ENCODE results near the gene KCNC1.

The KCNC1 gene

DNA sequence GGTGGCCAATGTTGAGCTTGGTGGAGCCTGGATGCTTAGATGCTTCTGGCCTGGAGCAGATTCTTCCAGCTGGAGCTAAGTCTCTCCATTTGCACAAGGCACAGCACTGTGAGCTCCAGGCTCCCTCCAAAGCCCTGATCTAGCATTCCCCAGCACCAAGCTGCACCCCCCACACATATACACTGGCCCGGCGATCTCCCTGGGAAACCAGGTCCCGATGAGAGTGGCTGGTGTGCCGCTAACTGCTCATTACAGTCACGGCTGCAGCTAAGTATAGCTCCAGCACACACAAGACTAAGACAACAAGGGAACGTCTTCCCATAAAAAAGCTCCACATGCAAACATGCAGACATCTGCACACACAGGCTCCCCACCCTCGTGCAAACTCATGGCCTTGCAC, 17.6 kb downstream of the KCNC1 start:
- DNase-seq (ENCODE audit: low read depth in 3 of 3, low spot score in 1 of 3) = no peak

DNA sequence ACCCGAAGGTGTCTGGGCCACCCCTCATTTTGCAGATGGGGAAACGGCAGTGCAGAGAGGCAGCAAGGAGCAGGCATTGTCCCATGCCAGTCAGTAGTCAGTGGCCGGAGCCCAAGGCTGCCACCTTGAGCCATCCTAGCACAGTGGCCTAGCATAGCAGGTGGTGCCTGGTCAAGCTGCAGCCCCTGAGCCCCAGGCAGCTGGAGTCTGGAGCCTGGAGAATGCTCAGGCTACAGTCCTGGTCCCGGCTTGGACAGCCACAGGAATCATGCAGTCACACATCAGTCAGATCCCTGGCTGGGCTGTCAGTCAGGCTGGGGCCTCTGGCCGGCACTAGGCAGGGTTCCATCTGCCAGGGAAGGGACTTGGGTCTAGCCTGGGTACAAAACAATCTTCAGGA, 18.6 kb downstream of the KCNC1 start:
- no peak for DNase-seq (ENCODE audit: low read depth in 3 of 3, low spot score in 1 of 3)

DNA sequence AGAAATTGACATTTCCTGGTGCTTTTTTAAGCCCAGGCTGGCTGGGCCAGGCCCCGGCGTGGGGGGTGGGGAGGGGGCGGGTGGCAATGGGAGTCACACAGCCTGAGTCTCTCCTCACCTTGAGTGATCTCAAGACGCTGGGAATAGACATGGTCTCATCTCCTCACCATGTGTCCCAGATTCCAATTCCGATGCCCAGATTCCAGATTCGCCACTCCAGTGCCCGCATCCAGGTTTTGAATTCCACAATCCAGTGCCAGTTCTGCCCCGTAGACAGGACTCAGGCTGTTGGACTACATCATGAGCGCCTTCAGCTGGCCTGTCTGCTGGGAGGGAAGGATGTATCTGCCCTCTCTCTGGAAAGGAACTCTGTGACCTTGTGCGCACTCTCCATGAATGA, 19.1 kb downstream of the KCNC1 start:
- no peak for DNase-seq (ENCODE audit: low read depth in 3 of 3, low spot score in 1 of 3)

DNA sequence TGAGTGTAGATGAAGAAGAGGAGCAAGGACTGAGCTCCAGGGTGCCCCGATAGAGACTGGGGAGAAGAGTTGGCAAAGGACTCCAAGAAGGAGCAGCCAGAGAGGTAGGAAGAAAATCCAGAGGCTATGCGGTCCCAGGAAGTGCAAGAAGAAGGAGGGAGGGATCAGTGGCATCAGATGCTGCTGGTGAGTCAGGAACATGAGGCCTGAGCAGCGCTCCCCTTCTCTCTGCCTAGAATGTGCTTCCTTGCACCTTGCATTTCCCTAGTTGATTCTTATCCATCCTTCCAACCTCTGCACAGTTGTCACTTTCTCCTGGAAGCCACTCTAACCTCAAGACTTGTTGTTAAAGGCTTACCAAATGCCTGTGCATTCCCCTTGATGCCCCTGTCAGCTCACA, 21.3 kb downstream of the KCNC1 start:
- no peak for DNase-seq (ENCODE audit: low read depth in 3 of 3, low spot score in 1 of 3)

DNA sequence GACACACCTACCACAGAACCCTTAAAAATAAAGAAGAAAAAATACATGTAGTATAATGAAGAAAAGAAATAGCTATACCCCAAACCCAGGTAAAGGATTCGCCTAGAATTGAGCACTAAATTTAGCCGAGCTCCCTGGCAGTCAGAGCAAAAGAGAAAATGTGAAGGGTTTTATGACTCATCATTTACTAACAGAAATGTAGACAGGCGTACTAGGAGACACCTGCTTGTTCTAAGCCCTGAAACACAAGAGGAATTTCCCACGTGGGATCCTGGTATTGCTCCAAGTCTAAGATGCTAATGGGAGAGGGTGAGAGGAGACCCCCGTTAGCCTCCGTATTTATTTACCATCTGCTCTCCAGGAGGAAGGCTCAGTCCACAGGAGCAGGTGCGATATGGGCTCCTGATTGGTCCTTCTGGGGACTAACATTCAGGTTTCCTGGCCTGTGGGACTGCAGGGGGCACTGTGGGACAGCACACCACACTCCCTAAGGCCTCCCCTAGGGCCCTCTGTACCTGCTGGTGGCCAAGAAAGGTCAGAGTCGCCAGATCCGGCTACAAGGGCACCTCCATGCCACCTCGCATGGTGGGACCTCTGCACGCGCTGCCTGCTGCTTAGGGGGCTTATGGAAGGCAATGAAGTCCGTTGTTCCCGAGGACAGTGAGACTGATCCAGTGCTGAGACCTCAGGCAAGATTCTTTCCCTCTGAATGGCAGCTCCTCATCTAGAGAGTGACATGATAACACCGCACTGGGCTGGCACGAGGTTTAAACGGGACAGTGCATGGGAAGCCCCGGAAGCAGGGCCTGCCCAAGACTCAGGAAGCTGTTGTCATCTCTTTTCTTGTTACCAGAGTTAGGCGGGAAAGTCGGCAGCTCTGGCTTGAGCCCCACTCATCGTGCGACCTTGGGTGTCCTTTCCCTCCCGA, 25.8 kb downstream of the KCNC1 start:
- no peak for DNase-seq (ENCODE audit: low read depth in 3 of 3, low spot score in 1 of 3)

DNA sequence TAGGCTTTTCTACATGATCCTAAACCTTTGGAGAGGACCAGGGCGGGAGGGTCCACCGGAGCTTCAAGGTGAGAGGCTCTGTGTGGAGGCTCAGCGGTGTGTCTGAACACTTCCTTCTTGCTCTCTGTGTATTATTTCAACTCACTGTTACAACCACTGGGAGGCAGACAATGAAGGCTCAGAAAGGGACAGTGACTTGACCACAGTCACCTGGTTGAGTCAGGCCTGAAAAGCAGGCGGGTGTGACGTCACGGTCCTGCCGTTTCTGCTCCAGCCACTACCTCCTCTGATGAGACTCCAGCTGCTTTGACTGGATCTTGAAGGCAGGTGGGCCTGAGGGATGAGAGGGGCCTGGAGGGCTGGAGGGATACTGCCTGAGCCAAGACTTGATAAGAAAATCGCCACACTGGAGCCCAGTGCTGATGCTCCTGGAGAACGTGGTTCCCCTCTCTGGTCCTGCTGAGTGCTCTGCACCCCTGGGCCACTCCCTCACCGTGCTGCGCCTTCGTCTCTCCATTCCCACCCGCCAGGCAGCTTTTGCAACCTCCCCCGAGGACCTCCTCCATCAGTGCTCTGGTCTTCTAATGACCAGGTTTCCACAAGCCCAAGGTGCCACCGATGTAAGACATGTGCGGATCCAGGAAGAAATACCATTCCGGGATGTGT, 27.9 kb downstream of the KCNC1 start:
- DNase-seq (ENCODE audit: low read depth in 3 of 3, low spot score in 1 of 3) = no peak

DNA sequence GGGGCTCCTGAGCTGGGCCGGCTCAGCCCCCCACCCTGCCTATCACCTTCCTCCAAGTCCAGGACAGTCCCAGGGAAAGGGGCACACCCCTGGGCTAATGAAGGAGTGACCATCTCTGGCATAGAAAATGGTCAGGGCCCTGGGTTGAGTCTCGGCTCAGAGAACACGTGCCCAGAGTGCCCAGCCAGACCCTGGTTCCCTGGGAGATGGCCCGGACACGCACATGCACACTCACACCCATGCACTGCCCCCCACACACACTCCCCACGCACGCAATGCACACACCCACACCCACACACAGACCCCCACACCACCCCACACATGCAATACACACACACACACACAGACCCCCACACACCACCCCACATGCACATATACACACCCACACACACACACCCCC, 28.7 kb downstream of the KCNC1 start:
- DNase-seq (ENCODE audit: low read depth in 3 of 3, low spot score in 1 of 3) = no peak

DNA sequence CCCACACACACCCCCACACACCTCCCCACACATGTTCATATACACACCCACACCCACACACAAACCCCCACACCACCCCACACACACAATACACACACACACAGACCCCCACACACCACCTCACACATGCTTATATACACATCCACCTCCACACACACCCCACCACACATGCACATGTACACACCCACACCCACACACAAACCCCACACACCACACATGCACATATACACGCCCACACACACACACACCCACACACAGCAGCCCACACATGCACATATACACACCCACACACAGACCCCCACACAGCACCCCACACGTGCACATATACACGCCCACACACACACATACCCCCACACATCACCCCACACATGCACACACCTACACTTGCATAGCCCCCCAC, 29.1 kb downstream of the KCNC1 start:
- DNase-seq (ENCODE audit: low read depth in 3 of 3, low spot score in 1 of 3) = no peak

DNA sequence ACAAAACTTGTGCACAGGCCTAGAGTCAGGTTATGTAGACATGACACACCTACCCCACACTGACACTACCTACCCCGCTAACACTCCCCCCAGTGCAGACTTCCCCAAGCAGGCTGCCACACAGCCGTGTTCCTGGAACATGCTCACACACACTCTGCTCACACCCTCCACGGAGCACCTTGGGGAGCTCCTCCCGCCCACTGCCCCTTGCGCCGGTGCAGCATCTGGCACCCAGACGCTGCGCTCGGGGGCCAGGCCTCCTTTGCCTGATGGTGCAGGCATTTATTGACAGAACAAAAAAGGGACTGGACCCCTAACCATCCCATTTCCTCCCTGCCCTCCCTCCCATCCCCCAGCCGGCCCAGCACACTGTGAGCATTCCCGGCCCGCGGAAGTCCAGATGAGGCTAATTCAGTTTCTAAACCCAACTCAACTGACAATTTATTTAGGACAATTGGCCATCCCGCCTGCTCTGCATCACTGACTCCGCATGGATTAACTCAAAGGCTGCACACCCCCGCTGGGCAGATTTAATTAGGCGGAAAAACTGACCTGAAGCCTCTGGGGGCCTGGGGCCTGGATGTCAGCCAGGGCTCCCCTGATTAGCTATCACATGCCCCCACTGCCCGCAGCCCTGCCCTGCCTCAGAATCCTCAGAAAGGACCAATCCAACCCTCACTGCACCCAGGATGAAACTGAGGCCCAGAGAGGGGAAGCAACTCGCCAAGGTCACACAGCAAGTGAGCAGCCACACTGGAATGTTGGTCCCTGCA, 30.1 kb downstream of the KCNC1 start:
- no peak for DNase-seq (ENCODE audit: low read depth in 3 of 3, low spot score in 1 of 3)

DNA sequence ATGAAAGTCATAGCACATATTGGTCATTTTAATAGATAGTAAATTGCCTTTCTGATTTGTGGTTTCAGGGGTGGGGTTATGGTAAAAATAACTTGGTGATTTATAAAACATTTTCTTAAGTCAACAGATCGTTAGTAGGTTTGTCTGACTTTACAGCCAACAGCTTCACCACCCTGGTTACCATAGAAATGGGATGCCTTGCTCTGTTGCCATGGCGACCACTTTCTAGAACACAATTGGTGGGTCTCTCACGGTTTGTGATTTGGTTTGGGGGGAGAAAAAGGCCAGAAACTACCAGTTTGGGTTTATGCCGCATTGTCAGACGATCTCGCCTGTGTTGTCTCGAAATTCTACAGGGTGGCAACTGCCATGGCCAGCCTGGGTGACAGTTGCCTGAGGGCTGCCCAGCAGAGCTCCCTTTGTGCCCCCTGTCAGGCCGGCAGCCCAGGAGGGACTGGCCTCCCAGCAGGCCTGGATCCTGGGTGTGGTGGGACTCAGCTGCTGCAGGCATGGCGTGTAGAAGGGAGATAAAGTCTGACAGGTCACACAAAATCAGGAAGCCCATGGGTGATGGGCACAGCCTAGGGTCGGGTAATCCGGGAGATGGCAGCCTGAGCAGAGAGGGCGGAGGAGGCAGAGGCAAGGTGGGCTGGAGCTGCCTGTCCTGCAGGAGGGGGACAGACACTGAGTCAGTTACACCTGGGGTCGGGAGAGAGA, 30.9 kb downstream of the KCNC1 start:
- DNase-seq (ENCODE audit: low read depth in 3 of 3, low spot score in 1 of 3) = no peak

DNA sequence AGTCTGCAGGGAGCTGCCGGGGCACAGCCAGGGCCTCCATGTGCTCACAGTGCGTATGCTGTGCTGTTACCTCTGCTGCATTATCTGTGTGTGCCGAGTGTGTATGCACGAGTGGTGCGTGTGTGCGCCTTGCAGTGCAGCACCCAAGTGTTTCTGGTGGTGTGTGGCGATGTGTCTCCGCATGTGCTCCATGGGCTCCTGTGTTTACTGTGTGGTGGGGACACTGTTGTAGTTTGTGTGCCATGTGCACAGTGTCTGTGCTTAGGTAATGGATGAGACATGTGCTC, 31.4 kb downstream of the KCNC1 start:
- no peak for DNase-seq (ENCODE audit: low read depth in 3 of 3, low spot score in 1 of 3)

DNA sequence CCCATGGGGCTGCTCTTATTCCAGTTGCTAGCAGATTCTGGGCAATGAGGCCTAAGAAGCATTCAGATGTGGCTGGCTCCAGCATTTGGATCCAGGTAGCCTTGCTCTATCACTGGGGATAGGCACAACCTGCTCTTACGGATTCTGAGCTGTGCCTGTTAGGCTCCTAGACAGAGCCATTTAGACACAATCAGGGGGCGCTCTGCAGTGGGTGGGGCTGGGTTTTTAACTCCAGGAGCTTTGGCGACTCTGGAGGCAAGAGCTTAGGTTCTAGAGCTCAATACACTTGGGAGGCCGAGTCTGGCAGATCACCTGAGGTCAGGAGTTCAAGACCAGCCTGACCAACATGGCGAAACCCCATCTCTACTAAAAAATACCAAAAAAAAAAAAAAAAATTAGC, 32.0 kb downstream of the KCNC1 start:
- no peak for DNase-seq (ENCODE audit: low read depth in 3 of 3, low spot score in 1 of 3)

DNA sequence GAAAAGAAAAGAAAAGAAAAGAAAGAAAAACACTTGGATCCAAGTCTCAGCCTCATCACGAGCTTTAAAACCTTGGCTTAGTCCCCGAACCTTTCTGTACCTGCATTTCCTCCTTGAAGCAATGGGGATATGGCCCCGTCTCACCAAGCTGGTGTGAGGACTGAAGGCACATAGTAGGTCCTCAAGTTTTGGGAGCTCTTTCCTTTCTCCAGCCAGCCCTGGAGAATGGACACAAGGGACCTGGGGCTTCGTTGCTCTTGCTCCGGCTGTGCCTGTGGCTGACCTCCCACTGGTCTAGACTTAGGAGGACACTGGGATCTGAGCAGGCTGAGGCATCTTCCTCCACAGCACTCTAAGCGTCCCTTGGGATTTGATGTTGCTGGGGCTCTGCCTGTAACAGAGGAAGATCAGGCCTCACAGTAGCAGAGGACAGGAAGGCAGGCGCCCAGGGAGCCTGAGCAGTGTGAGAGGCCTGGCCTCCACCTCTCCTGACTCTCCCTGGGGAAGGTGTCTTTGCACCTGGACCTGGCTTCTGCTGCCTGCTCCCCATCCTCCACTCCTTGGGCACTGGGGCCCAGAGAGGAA, 32.8 kb downstream of the KCNC1 start:
- no peak for DNase-seq (ENCODE audit: low read depth in 3 of 3, low spot score in 1 of 3)

DNA sequence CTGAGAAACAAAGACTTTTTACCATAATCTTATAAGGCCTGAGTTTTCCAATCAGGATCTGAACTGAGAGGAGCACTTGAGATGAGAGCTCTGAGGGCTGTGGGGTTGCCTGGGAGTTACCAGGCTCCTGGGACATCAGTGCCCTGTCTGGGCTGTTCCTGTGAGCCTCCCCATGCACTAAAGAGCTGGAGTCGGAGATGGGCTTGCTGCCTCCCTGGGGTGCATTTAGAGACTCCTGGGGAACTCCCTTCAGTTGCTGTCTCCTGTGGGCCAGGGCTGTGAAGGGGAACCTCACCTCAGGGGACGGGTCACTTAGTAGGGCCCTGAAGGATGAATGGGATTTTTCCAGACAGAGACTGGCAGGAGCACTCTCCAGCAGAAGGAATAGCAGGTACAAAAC, 33.3 kb downstream of the KCNC1 start:
- no peak for DNase-seq (ENCODE audit: low read depth in 3 of 3, low spot score in 1 of 3)

DNA sequence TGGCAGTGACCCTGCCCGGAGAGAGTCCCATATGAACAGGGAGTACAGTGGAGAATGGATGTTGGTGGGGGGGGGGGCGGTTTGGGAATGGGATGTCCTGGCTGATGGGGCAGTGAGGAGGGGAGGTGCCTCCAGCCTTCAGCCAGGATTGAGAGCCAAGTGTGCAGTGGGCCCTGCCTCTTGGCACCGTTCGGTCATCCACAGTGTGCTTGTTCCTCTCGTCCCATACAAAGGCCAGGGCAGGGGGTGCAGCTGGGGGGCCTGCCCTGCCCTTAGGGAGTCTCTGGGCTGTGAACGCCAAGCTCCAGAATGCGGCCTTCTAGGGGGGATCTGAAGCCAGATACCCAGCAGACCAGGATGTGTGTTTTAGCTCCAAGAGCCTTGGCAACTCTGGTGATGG, 34.0 kb downstream of the KCNC1 start:
- no peak for DNase-seq (ENCODE audit: low read depth in 3 of 3, low spot score in 1 of 3)

DNA sequence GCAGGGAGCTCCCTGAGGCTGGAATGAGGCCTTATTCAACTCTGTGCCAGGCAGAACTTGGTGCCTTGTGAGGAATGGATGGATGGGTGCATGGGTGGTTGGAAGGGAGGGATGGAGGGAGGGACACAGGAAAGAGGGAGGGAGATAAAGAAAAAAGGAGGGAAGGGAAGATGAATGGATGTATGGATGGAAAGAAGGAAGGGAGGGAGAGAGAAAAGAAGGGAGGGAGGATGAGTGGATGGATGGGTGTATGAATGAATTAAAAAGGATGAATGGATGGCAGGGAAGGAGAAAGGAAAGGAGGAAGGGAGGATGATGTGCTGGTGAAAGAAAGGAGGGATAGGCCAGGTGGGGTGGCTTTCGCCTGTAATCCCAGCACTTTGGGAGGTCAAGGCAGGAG, 34.6 kb downstream of the KCNC1 start:
- no peak for DNase-seq (ENCODE audit: low read depth in 3 of 3, low spot score in 1 of 3)

DNA sequence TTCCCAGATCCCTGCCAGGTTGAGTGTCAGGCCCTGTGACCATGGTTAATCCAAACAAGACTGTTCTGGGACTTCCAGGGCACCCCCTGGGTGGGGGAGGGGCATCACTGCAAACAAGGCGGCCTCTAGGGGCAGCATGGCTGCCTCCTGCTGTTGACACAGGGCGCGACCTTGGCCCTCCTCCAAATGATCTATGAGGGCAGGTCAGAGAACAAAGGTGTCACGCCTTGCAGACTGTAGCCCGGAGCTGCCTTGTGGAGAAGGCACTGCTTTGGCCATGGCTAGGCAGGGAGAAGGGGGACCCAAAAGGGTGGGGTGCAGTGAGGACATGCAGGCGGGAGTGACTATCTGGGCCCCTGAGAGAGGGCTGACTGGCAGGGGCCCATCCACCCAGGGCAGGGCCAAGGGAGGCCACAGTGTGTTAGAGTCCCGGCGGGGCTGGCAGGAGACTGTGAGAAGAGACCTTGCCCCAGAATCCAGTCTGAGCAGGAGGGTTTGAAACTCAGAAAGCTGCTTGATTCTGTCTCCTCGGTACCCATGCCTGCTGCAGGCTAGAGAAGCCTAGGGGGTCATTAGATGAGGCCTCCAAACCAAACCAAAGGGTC, 35.6 kb downstream of the KCNC1 start:
- no peak for DNase-seq (ENCODE audit: low read depth in 3 of 3, low spot score in 1 of 3)

DNA sequence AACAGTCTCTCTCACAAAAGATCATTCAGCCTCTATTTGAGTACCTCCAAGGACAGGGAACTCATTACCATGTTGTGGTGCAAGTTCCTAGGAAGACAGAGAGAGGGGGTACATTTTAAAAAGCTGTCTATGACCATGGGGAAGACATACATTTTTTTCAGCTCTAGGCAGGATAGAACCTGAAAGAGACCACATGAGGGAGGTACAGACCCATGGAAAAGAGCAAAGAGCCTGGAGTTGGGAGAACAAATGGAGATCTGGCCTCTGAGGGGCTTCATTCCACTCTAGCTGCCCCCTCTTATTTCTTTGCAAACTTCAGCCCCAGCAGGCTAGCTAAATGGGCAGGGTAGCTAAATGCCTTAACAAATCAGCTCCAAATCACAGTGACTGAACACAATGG, 36.3 kb downstream of the KCNC1 start:
- no peak for DNase-seq (ENCODE audit: low read depth in 3 of 3, low spot score in 1 of 3)

DNA sequence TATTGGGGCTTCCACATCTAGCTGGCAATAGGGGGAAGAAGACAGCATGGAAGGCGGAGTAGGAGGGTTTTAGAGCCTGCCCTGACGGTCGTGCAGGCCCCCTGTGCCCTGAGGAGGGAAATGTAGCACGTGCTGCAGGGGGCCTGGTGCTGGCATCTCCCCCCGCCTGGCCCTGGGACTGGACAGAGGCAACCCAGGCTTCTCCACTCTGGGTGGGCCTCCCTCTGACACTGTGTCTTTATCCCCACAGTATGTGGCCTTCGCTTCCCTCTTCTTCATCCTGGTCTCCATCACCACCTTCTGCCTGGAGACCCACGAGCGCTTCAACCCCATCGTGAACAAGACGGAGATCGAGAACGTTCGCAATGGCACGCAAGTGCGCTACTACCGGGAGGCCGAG, 36.8 kb downstream of the KCNC1 start:
- no peak for DNase-seq (ENCODE audit: low read depth in 3 of 3, low spot score in 1 of 3)

DNA sequence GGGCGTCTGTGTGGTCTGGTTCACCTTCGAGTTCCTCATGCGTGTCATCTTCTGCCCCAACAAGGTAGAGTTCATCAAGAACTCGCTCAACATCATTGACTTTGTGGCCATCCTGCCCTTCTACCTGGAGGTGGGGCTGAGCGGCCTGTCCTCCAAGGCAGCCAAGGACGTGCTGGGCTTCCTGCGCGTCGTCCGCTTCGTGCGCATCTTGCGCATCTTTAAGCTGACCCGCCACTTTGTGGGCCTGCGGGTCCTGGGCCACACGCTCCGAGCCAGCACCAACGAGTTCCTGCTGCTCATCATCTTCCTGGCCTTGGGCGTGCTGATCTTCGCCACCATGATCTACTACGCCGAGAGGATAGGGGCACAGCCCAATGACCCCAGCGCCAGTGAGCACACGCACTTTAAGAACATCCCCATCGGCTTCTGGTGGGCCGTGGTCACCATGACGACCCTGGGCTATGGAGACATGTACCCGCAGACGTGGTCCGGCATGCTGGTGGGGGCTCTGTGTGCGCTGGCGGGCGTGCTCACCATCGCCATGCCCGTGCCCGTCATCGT, 37.3 kb downstream of the KCNC1 start:
- no peak for DNase-seq (ENCODE audit: low read depth in 3 of 3, low spot score in 1 of 3)

Data from stimulated activated CD4-positive, alpha-beta T cell treated with anti-CD3 and anti-CD28 coated beads, TNF-alpha, amount 100 ng/mL, for 1 hour (primary cell).